Motor neuron (in vitro differentiated cells): Measurements from ENCODE around the gene HHIPL1. TPM values are rescaled to one million over a fixed set of nuclear protein-coding genes. Genes with fewer than 3 reads are reported as not detected.

Experiments used
- ATAC-seq, 8 experiments: fragments of 200-7000 bp; cut with Tn5 transposase; replicated peaks in 6 of 8; 2 replicates each; pipeline ENCODE4 v1.8.0; 2021; ENCODE audit warnings: mild to moderate bottlenecking in 8 of 8, moderate library complexity in 8 of 8
- H3K27ac ChIP-seq, 2 donors: fragments of 250-450 bp; sonication (Bioruptor Pico); 2 replicates each; pipeline ENCODE4 v1.9.0; 2021; ENCODE audit warnings: antibody characterized with exemption in 2 of 2, mild to moderate bottlenecking in 2 of 2, moderate library complexity in 1 of 2
- H3K4me1 ChIP-seq, 2 donors: fragments of 250-450 bp; sonication (Bioruptor Pico); replicated peaks in 1 of 2; 2 replicates each; pipeline ENCODE4 v1.6.1; 2021; ENCODE audit warnings: antibody characterized with exemption in 2 of 2, mild to moderate bottlenecking in 2 of 2, moderate library complexity in 1 of 2
- H3K4me3 ChIP-seq, 5 donors: fragments of 250-450 bp; sonication (Bioruptor Pico); 2 replicates each; pipeline ENCODE4 v1.9.0; 2021; ENCODE audit warnings: antibody characterized with exemption in 5 of 5, mild to moderate bottlenecking in 5 of 5, moderate library complexity in 4 of 5
- WGBS, 10 experiments: fragments of 450-650 bp; shearing (Covaris generic); methylation state at CpG; one replicate each; pipeline ENCODE4 v1.0.0; 2022; 5-methylcytosine and 5-hydroxymethylcytosine counted together
- in situ Hi-C, 9 experiments: fragments of 400-800 bp; cut with MboI; loops; one replicate each; pipeline ENCODE4 v1.15.0; 2021; ENCODE audit warnings: low sequenced_read_pairs in 9 of 9, low pct_unique_long_range_greater_than_20kb in 2 of 9; ENCODE audit not compliant: unreplicated experiment in 9 of 9
- total RNA-seq, 8 experiments: library from RNA; unstranded; fragments of 300-600 nt; gene quantifications; 2 replicates each; pipeline versions ENCODE4 v1.2.3 to v1.2.4, GENCODE V29; 2022

The HHIPL1 gene
- 1 to 10 TPM in 7 of 8 experiments, under 1 TPM in 1; 0.84 to 2.3 (median 1.9) TPM for total RNA-seq

GRCh38 chr14:99644723-99645544, at the start of gene HHIPL1:
TSS of gene HHIPL1 (plus strand) at chr14:99645129. CDS start at chr14:99645208, 79 bp downstream.
- 0 to 36% methylated on average over 7 to 13 of the region's 91 CpGs; no CpG with 5 or more reads in 8 of the 10 experiments for WGBS, 10 experiments
- ATAC-seq = peak in 7 of 8 experiments; percentile 24 to 92 (median 63)
- in situ Hi-C loops = loop anchor here in 4 of 9 experiments (25.0 kb wide), 2 partner anchors 108 to 133 kb away; no protein-coding TSS in a partner anchor
- peaks cover 3 to 12% of the 10 kb centered on the region in 2 donors for H3K4me1 ChIP-seq
- peak within 1 kb of the TSS in 1 of 5 donors; percentile 4 for H3K4me3 ChIP-seq
- H3K27ac ChIP-seq = no peak within 1 kb of the TSS

DNA sequence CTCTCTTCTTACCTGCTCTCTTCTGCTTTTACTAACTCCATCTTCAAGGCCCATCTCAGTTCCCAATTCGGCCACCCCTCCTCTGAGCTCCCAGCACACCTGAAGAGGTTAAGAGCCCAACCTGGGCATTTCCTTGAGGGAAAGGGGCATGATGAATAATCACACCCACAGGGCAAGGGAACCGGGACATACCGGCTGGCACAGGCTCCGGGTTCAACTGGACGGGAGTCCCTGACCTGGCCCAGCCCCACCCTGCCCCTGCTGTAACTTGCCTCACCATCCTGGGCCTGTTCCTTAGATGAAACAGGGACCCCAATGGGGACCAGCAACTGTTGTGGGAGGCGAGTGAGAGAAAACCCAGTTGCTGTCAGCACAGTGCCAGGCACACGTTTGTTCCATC, 49.4 kb upstream of the HHIPL1 start:
- no peak overlapping the region for H3K4me3 ChIP-seq
- no peak overlapping the region for H3K27ac ChIP-seq
- peaks cover 65 to 67% of the 10 kb centered on the region in 2 donors for H3K4me1 ChIP-seq
- in situ Hi-C loops = no loop called here
- ATAC-seq = no peak
- 80 to 100% (median 88%) methylated on average over 1 of the region's 7 CpGs; no CpG with 5 or more reads in 7 of the 10 experiments for WGBS, 10 experiments

GRCh38 chr14:99596071-99596627, 48.8 kb upstream of the HHIPL1 start:
- peak in 1 of 8 experiments; percentile 24 for ATAC-seq
- 83 to 100% (median 93%) methylated on average over 1 to 7 of the region's 10 CpGs; no CpG with 5 or more reads in 2 of the 10 experiments for WGBS, 10 experiments
- in situ Hi-C loops = no loop called here
- Histone ChIP-seq H3K4me3 (no peak overlapping the region), H3K27ac (no peak overlapping the region), H3K4me1 (peaks cover 65 to 67% of the 10 kb centered on the region in 2 donors)

- 100% methylated on average over 2 of the region's 7 CpGs; no CpG with 5 or more reads in 9 of the 10 experiments for WGBS, 10 experiments
- in situ Hi-C loops = no loop called here
- peaks cover 63 to 64% of the 10 kb centered on the region in 2 donors for H3K4me1 ChIP-seq
Observed at GRCh38 chr14:99596772-99597171, 48.2 kb upstream of the HHIPL1 start.

GRCh38 chr14:99597911-99598600, 46.9 kb upstream of the HHIPL1 start:
- Histone ChIP-seq H3K27ac (no peak overlapping the region), H3K4me3 (no peak overlapping the region), H3K4me1 (peaks cover 50 to 52% of the 10 kb centered on the region in 2 donors)
- in situ Hi-C loops = no loop called here
- WGBS, 10 experiments = 80 to 100% (median 91%) methylated on average over 1 to 11 of the region's 20 CpGs; no CpG with 5 or more reads in 2 of the 10 experiments
- ATAC-seq = no peak

More at GRCh38 chr14:99596772-99597171, 48.2 kb upstream of the HHIPL1 start:
- no peak overlapping the region for H3K27ac ChIP-seq
- ATAC-seq = no peak
- H3K4me3 ChIP-seq = no peak overlapping the region

GRCh38 chr14:99598774-99599173, 46.2 kb upstream of the HHIPL1 start:
- ATAC-seq = no peak
- Histone ChIP-seq H3K27ac (peak overlapping the region in 1 of 2 donors; percentile 40), H3K4me3 (no peak overlapping the region), H3K4me1 (peaks cover 43 to 47% of the 10 kb centered on the region in 2 donors)
- 0 to 20% (median 0%) methylated on average over 1 to 3 of the region's 3 CpGs; no CpG with 5 or more reads in 6 of the 10 experiments for WGBS, 10 experiments
- in situ Hi-C loops = no loop called here

DNA sequence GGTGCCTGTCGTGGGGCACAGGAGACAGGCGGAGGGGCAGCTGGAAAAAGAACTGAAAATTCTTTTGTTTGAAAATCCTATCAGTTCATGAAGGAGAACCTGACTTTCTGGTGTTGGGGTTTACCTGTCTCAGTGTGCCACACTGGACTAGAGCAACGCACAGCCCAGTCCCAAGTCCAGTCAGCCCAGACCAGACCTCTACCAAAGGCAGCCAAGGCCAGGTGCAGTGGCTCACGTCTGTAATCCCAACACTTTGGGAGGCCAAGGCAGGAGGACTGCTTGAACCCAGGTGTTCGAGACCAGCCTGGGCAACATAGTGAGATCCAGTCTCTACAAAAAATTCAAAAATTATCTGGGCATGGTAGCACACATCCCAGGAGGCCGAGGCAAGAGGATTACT, 45.5 kb upstream of the HHIPL1 start:
- H3K4me1 ChIP-seq = peaks cover 40 to 47% of the 10 kb centered on the region in 2 donors
- peak overlapping the region in 1 of 2 donors; percentile 40 for H3K27ac ChIP-seq
- 45 to 100% (median 100%) methylated on average over 1 to 3 of the region's 6 CpGs; no CpG with 5 or more reads in 3 of the 10 experiments for WGBS, 10 experiments
- no peak overlapping the region for H3K4me3 ChIP-seq
- no peak for ATAC-seq
- in situ Hi-C loops = no loop called here

- in situ Hi-C loops = no loop called here
- H3K4me3 ChIP-seq = no peak overlapping the region
- 43 to 100% (median 90%) methylated on average over 1 to 2 of the region's 3 CpGs; no CpG with 5 or more reads in 2 of the 10 experiments for WGBS, 10 experiments
Observed at GRCh38 chr14:99600232-99600888, 44.6 kb upstream of the HHIPL1 start.

GRCh38 chr14:99601361-99601831, 43.5 kb upstream of the HHIPL1 start:
- Histone ChIP-seq H3K27ac (no peak overlapping the region), H3K4me1 (peaks cover 48 to 55% of the 10 kb centered on the region in 2 donors), H3K4me3 (peak overlapping the region; percentile 38 to 65 (median 62))
- ATAC-seq = no peak
- in situ Hi-C loops = no loop called here
- 0 to 100% (median 31%) methylated on average over 1 to 8 of the region's 8 CpGs; no CpG with 5 or more reads in 2 of the 10 experiments for WGBS, 10 experiments

More at GRCh38 chr14:99600232-99600888, 44.6 kb upstream of the HHIPL1 start:
- ATAC-seq = no peak
- no peak overlapping the region for H3K27ac ChIP-seq
- peaks cover 40 to 47% of the 10 kb centered on the region in 2 donors for H3K4me1 ChIP-seq

DNA sequence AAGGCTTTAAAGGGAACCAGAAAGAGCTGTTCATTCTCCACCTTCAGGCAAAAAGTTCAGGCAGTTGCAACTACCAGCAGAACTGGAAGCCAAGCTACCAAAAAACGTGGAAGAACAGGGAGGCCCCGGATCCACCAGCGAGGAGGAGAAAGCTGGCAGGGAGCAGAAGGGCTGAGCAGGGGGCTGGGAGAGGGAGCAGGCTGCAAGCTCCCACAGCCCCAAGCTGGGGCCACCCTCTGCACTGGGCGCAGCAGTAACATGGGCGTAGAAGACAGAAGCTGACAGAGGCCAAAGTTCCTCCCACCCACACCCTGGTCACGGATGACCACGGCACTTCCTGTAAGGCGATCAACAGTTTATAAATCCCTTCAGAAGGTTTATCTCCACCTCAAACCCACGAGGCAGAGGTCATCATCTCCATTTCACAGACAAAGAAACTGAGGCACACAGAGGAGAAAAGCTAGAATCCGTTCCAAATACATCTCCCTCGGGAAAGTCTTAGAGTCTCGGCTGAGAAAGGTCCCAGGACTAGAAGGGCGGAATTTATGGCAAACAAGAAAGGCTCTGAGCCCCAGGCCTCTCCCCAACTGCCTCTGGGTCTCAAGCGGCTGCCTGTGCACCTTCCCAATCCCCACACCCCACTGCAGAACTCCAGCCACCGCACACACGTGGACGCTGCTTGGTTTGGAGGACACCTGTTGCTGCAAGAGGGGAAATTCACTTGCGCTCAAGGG, 42.7 kb upstream of the HHIPL1 start:
- H3K27ac ChIP-seq = no peak overlapping the region
- whole genome bisulfite sequencing, 10 experiments = 0 to 26% (median 0%) methylated on average over 1 to 14 of the region's 18 CpGs; no CpG with 5 or more reads in 1 of the 10 experiments
- ATAC-seq = peak in 1 of 8 experiments; percentile 3
- peaks cover 52% of the 10 kb centered on the region in 2 donors for H3K4me1 ChIP-seq
- H3K4me3 ChIP-seq = peak overlapping the region; percentile 38 to 65 (median 62)
- in situ Hi-C loops = no loop called here

DNA sequence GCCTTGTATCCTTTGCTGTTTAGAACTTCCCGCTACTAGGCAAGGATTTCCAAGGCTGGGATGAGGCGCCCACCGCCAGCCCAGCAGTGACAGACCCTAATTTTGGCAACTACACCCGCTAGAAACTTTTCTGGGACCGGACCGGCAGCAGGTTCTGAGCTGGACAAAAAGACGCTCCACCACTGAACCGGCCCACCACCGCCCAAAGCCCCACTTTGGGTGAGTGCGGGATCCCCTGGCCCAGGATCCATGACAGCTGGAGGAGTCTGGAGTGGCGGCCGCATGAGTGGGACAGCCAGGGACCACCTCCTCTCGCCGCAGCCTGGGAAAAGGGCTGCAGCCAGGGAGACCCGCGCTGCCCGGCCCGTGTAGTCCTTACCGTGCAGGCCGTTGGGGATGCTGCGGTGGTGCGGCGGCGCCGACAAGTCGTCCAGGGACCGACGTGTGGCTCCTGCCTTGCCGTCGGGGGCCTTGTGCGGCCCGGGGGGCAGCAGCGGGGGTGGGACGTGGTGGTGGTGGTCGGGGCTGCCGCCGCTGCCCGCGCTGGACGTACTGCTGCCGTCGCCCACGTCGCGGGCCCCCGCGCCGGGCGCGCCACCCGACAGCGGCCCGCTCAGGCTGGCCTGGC, 42.0 kb upstream of the HHIPL1 start:
- ATAC-seq = no peak
- Histone ChIP-seq H3K4me3 (peak overlapping the region; percentile 38 to 65 (median 62)), H3K4me1 (peaks cover 49 to 50% of the 10 kb centered on the region in 2 donors), H3K27ac (no peak overlapping the region)
- in situ Hi-C loops = no loop called here
- 0 to 2% (median 0%) methylated on average over 2 to 9 of the region's 53 CpGs; no CpG with 5 or more reads in 7 of the 10 experiments for WGBS, 10 experiments
